IPS-11a (cell line): ENCODE measurements around the gene VIPAS39.
A peak's percentile ranks its signal among the peaks of the same experiment; 100 is the strongest.
"Not testable (repeated sequence)": the region's sequence is repeated elsewhere in the genome, so short reads cannot be mapped to it uniquely, and the experiment has no call there.

ENCODE experiments used
- H3K4me3 ChIP-seq: one replicate; pipeline ENCODE4 v1.5.1; 2013; ENCODE audit warnings: low read depth, low read length, control low read depth

The VIPAS39 gene

DNA sequence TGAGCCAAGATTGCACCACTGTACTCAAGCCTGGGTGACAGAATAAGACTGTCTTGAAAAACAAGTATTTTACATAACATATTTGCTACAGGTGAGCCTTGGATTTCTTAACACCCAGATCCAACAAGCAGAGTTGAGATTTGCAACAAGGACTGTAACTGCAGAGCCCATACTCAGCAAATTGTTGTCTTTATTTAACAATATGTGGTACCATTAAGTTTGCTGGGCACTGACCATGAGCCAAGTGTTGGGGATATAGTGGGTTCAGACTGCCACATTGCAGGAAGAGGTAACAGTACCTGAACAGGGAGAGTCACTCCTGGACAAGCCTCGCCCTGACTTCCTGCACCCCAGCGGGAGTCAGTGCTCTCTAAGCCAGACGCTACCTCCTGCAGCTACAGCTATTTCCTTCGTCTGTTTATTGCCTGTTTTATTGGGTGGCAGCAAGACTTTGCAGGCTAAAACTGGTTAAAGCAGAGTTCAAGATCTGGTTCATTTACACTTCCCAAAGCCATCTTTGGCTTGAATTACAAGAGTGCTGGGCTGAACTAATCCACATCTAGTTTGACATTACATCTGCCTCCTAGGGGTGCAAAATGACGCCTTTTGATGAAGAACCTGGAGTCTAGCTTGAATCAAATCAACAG lies 12.9 kb upstream of the VIPAS39 start:
- H3K4me3 ChIP-seq: no peak overlapping the region

- H3K4me3 ChIP-seq: no peak overlapping the region
Observed at GRCh38 chr14:77469539-77469938, 12.1 kb upstream of the VIPAS39 start.

GRCh38 chr14:77469067-77469505 lies 11.7 kb upstream of the VIPAS39 start:
- no peak overlapping the region for H3K4me3 ChIP-seq

- no peak overlapping the region for H3K4me3 ChIP-seq
Observed at GRCh38 chr14:77467801-77468200, 10.4 kb upstream of the VIPAS39 start.

- peak overlapping the region; percentile 84 for H3K4me3 ChIP-seq
Observed at GRCh38 chr14:77459072-77459723, 1.8 kb upstream of the VIPAS39 start.

DNA sequence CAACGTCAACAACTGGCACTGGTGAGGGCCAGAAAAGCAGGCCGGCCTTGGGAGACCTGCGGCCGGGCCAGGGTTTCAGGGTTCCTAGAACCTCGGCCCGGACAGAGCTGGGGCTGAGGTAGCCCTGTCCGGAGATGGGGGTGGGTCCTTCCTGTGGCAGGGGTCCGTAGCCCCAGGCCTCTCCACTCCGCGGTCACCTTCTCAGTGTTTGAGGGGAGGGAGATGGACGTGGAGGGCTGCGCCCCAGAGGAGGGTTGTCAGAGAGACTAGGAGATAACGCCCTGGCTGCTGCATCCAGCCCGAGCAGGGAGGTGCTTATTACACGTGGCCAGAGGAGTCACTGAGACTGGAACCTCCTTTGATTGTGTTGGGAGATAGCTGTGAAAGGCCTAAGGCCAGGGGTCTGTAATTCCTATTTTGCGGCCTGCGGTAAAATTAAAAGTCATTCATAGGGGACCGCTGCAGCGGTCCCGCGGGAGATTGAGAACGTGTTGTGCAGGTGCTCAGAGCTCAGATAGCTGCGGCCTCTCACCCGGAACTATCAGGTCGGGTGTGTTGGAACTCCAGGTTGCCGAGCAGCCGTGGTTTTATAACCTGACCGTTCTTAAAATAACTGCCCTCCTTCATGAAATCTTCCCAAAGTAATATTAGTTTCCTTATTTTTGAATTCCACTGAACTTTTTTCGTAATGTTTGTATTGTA lies 999 bp upstream of the VIPAS39 start:
- peak overlapping the region; percentile 84 for H3K4me3 ChIP-seq

DNA sequence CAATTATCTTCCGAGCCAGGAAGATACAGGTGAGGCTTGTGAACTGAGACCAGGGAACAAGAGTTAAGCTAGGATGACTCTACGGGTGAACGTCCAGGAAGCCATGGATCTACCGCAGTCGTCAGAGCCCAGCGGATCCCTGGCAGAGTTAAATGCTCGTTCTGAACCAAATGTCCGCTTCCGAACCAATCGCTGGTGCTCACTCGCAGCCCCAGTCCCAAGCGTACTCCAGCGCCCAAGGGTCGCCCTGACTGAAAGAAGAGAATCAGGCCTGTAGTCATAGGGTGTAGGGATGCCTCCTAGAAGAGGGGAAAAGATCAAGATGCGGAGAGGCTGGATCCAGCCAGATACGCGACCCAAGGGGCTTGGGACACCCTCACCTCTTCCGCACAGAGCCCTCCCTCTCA lies 283 bp downstream of the VIPAS39 start:
- peak overlapping the region; percentile 84 for H3K4me3 ChIP-seq

DNA sequence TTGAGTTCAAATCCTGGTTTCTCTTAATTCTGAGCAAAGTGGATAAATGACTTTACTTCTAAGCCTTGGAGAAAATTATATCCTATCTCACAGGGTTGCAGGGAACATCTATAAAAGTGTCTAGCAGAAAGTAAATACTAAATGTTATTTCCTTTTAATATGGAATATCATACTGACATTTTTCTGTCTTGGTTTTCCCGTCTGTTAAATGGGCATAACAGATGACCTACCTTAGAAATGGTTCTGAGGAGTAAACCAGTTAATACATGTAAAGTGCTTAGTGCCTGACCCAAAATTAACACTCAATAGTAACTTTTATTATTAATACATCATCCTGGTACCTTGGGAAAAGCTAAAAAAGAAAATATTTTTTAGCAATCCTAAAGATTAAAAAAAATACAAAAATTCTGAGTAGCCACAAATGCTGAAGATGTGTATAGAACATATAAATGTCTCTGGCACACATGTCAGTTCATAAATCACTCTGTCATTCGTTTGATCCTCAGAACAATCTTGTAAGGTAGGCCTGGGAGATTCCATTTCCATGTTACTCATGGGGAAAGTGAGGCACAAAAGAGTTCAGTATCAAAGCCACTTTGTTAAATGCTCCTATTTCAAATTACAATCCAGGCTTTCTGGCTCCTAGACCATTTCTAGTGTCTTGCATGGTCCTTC lies 1.3 kb downstream of the VIPAS39 start:
- no peak overlapping the region for H3K4me3 ChIP-seq

DNA sequence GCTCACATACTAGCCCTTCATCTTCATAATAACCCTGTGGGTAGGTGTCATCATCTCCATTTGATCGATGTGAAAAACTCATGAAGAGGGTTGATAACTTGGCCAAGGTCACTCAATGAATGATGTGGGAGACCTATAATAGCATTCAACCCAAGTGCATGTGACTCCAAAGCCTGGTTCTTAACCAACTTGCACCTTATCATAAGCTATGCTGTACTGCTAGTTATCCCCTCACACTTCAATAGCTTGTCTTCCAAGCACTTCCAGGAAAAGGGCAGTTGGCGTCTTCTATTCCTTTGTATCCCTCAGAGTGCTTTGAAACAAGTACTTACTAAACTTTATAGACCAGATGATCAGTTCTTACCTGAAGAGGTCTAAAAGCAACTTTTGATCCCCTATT lies 15.2 kb downstream of the VIPAS39 start:
- no peak overlapping the region for H3K4me3 ChIP-seq

DNA sequence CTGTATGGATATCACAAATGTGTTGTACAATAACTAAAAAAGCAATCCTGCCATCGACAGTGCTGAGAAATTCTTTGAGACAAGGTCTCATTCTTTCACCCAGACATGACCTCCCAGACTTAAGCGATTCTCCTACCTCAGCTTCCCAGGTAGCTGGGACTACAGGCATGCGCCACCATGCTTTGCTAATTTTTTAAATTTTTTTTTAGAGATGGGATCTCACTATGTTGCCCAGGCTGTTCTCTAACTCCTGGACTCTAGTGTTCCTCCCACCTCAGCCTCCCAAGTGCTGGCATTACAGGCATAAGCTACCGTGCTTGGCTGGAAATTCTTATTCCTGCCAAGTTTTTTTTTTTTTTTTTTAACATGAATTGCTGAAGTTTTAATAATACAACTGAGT lies 17.5 kb downstream of the VIPAS39 start:
- H3K4me3 ChIP-seq: no peak overlapping the region

DNA sequence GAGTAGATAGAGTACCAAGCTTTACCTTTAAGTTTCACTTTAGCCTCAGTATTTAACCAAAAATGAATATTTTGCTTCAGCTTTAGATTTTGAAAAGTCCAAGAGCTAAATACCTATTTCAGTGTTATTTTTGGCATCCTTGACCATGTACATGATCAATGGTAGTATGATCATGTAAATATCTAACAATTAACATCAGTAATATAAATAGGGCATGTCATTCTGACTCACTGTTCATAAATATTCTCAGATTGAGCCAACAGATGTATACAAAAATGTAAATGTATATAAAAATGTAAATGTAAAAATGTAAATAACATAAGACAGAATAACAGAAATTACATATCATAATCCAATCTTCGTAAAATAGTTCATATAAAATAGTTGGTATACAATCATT lies 18.8 kb downstream of the VIPAS39 start:
- no peak overlapping the region for H3K4me3 ChIP-seq

GRCh38 chr14:77436042-77436441 lies 21.4 kb downstream of the VIPAS39 start:
- H3K4me3 ChIP-seq: no peak overlapping the region

DNA sequence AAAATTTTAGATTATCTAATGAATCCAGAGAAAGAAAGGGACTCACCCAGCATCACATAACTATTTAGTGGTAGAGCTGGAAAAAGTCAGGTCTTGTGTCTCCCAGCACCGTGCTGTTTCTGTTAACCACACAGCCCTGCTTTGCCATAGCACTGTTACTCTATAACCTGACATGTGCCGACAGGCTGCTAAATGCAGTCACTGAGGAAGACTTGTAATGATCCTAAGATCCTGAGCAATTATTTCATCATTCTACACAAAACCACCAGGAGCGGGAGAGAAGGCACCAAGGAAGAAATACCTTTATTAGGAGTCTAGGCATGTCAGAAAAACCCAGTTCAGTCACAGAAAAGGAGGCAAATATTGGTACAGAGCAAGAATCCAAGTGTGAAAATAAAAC lies 31.0 kb downstream of the VIPAS39 start:
- no peak overlapping the region for H3K4me3 ChIP-seq

- H3K4me3 ChIP-seq: no peak overlapping the region
Observed at GRCh38 chr14:77424862-77425261, 32.5 kb downstream of the VIPAS39 start.

DNA sequence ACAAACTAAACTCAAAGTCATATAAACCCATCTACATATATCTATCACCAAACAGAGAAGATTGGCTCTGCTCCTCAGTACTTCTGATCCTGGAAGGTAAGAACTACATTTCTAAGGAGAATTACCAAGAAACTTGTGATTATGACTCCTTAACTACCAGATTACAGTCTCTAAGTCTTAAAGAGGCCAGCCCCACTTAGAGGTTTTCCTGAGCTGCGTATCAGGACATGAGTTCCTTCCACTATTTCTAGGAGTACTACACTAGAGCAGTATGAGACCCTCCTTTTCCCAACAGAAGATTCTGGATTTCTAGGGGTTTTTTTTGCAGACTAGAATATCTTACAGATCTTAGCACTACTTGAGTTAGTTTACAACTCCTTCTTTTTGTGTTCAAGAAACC lies 34.0 kb downstream of the VIPAS39 start, which contains the start of gene NOXRED1:
TSS of gene NOXRED1 (minus strand) at position 101 of the 400 bp plus-strand sequence. CDS start 634 bp downstream, outside the sequence.
- H3K4me3 ChIP-seq: no peak within 1 kb of the TSS

- no peak overlapping the region for H3K4me3 ChIP-seq
Observed at GRCh38 chr14:77421201-77421600, 36.2 kb downstream of the VIPAS39 start.

GRCh38 chr14:77416836-77417235 lies 40.6 kb downstream of the VIPAS39 start:
- no peak overlapping the region for H3K4me3 ChIP-seq

GRCh38 chr14:77416098-77416497 lies 41.3 kb downstream of the VIPAS39 start:
- H3K4me3 ChIP-seq: not testable (repeated sequence)

- H3K4me3 ChIP-seq: not testable (repeated sequence)
Observed at GRCh38 chr14:77415403-77416030, 41.9 kb downstream of the VIPAS39 start.

GRCh38 chr14:77409131-77409533 lies 48.3 kb downstream of the VIPAS39 start:
- no peak overlapping the region for H3K4me3 ChIP-seq

DNA sequence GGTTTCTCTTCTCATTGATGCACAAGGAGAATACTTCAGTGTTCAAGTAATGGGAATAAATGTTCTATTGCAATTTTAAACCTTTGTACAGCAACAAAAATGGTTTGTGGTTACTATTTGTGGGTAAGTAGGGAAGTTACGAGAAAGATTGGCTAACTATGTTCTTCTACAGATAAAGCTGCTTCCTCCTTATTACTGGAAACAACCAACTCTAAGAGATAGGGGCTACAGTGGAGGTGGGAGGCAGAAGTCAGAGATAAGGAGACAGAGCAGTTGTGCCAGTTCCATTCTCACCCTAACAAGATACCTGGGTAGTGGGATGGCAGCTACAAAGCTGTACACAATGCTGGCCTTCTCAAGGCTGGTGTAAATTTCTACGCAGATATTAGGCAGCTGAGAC lies 50.2 kb downstream of the VIPAS39 start:
- H3K4me3 ChIP-seq: no peak overlapping the region
